Measurements from ENCODE around the gene B4GALT6.

DNA sequence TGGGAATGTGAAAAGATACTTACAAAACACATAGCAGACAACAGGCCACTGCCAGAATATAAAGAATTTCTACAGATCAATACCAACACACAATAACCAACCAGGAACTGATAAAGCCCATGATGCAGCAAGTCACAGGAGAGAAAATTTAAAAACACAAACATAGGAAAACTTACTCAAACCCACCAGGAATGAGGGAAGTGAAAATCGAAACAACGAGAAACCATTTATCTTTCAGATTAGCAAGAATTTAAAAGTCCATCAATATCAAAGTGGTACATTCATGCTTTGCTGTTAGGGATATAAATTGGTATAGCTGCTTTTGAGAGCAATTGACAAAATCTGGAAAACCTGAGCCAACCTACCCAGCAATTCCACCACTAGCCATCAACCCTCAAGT lies 27.6 kb downstream of the B4GALT6 start:
- TF ChIP-seq POLR2A (IDR thresholded peaks at IDR 0.05), result no peak
- TF ChIP-seq, protein P1, sequence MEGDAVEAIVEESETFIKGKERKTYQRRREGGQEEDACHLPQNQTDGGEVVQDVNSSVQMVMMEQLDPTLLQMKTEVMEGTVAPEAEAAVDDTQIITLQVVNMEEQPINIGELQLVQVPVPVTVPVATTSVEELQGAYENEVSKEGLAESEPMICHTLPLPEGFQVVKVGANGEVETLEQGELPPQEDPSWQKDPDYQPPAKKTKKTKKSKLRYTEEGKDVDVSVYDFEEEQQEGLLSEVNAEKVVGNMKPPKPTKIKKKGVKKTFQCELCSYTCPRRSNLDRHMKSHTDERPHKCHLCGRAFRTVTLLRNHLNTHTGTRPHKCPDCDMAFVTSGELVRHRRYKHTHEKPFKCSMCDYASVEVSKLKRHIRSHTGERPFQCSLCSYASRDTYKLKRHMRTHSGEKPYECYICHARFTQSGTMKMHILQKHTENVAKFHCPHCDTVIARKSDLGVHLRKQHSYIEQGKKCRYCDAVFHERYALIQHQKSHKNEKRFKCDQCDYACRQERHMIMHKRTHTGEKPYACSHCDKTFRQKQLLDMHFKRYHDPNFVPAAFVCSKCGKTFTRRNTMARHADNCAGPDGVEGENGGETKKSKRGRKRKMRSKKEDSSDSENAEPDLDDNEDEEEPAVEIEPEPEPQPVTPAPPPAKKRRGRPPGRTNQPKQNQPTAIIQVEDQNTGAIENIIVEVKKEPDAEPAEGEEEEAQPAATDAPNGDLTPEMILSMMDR (IDR thresholded peaks at IDR 0.05), result no peak

Measured in body of pancreas (tissue), 4 donors.